ENCODE results near the gene MLPH.

MLPH gene

GRCh38 chr2:237515621-237516275, 28.7 kb downstream of the MLPH start:
- no peak for DNase-seq (ENCODE audit: low read depth in 2 of 2, low spot score in 1 of 2)

- no peak for DNase-seq (ENCODE audit: low read depth in 2 of 2, low spot score in 1 of 2)
Observed at GRCh38 chr2:237517163-237517562, 30.1 kb downstream of the MLPH start.

GRCh38 chr2:237517990-237518389, 30.9 kb downstream of the MLPH start:
- DNase-seq (ENCODE audit: low read depth in 2 of 2, low spot score in 1 of 2) = no peak

- DNase-seq (ENCODE audit: low read depth in 2 of 2, low spot score in 1 of 2) = no peak
Observed at GRCh38 chr2:237519506-237520245, 32.6 kb downstream of the MLPH start.

- DNase-seq (ENCODE audit: low read depth in 2 of 2, low spot score in 1 of 2) = no peak
Observed at GRCh38 chr2:237520290-237520689, 33.2 kb downstream of the MLPH start.

- DNase-seq (ENCODE audit: low read depth in 2 of 2, low spot score in 1 of 2) = no peak
Observed at GRCh38 chr2:237524631-237525030, 37.6 kb downstream of the MLPH start.

GRCh38 chr2:237525559-237526157, 38.6 kb downstream of the MLPH start:
- no peak for DNase-seq (ENCODE audit: low read depth in 2 of 2, low spot score in 1 of 2)

GRCh38 chr2:237527233-237527632, 40.2 kb downstream of the MLPH start:
- no peak for DNase-seq (ENCODE audit: low read depth in 2 of 2, low spot score in 1 of 2)

GRCh38 chr2:237527766-237528165, 40.7 kb downstream of the MLPH start:
- no peak for DNase-seq (ENCODE audit: low read depth in 2 of 2, low spot score in 1 of 2)

GRCh38 chr2:237529452-237530402, 42.7 kb downstream of the MLPH start:
- DNase-seq (ENCODE audit: low read depth in 2 of 2, low spot score in 1 of 2) = no peak

- no peak for DNase-seq (ENCODE audit: low read depth in 2 of 2, low spot score in 1 of 2)
Observed at GRCh38 chr2:237530472-237531433, 43.7 kb downstream of the MLPH start.

GRCh38 chr2:237532160-237532559, 45.1 kb downstream of the MLPH start:
- no peak for DNase-seq (ENCODE audit: low read depth in 2 of 2, low spot score in 1 of 2)

- no peak for DNase-seq (ENCODE audit: low read depth in 2 of 2, low spot score in 1 of 2)
Observed at GRCh38 chr2:237533668-237534161, 46.7 kb downstream of the MLPH start.

GRCh38 chr2:237534380-237534779, 47.3 kb downstream of the MLPH start:
- DNase-seq (ENCODE audit: low read depth in 2 of 2, low spot score in 1 of 2) = no peak

GRCh38 chr2:237535385-237536082, 48.5 kb downstream of the MLPH start:
- no peak for DNase-seq (ENCODE audit: low read depth in 2 of 2, low spot score in 1 of 2)

GRCh38 chr2:237536083-237536415, 49.0 kb downstream of the MLPH start:
- DNase-seq (ENCODE audit: low read depth in 2 of 2, low spot score in 1 of 2) = no peak

GRCh38 chr2:237536617-237537016, 49.6 kb downstream of the MLPH start:
- DNase-seq (ENCODE audit: low read depth in 2 of 2, low spot score in 1 of 2) = no peak

GRCh38 chr2:237538001-237538720, 51.1 kb downstream of the MLPH start:
- no peak for DNase-seq (ENCODE audit: low read depth in 2 of 2, low spot score in 1 of 2)

GRCh38 chr2:237538901-237539300, 51.9 kb downstream of the MLPH start:
- DNase-seq (ENCODE audit: low read depth in 2 of 2, low spot score in 1 of 2) = no peak
